Gastroesophageal sphincter (tissue), 4 donors: ENCODE results near the gene ST3GAL5. TPM values are rescaled to one million over a fixed set of nuclear protein-coding genes. Genes with fewer than 3 reads are reported as not detected.

Experiments used
- ATAC-seq: fragments of 150-250 bp; one replicate; pipeline ENCODE4 v1.9.1; 2016; ENCODE audit warnings: mild to moderate bottlenecking, moderate library complexity
- H3K27ac ChIP-seq, 4 donors: fragments of 200-600 bp; sonication (generic) in 3 of 4; 1 replicate in 3 of 4; 2 replicates in 1 of 4; pipeline ENCODE4 v1.5.1; 2016 to 2019
- H3K27me3 ChIP-seq: fragments of 200-600 bp; sonication (generic); one replicate; pipeline ENCODE4 v1.5.1; 2019
- H3K36me3 ChIP-seq, 2 donors: fragments of 200-600 bp; sonication (generic); one replicate each; pipeline ENCODE4 v1.5.1; 2019; ENCODE audit warnings: control low read depth in 1 of 2
- H3K4me1 ChIP-seq, 3 donors: fragments of 200-600 bp; sonication (generic); 1 replicate in 2 of 3; 2 replicates in 1 of 3; pipeline ENCODE4 v1.5.1; 2016 to 2019; ENCODE audit warnings: control low read depth in 2 of 3
- H3K4me3 ChIP-seq, 2 donors: fragments of 200-600 bp; sonication (generic); one replicate each; pipeline ENCODE4 v1.5.1; 2019; ENCODE audit warnings: mild to moderate bottlenecking in 1 of 2, moderate library complexity in 1 of 2
- H3K9me3 ChIP-seq, 3 donors: fragments of 200-600 bp; sonication (generic); one replicate each; pipeline ENCODE4 v1.5.1; 2017 to 2019; ENCODE audit warnings: control low read depth in 2 of 3
- CTCF ChIP-seq, 4 experiments: fragments of 200-600 bp in 2 of 4; fragments of 450-650 bp in 2 of 4; sonication (generic) in 1 of 4; IDR thresholded peaks; one replicate each; pipeline ENCODE4 v1.5.1; 2017 to 2019; ENCODE audit warnings: antibody characterized with exemption in 4 of 4, mild to moderate bottlenecking in 2 of 4, moderate library complexity in 2 of 4
- EP300 ChIP-seq: sonication (generic); formaldehyde crosslinking; IDR thresholded peaks from one replicate; pipeline ENCODE4 v1.6.1; 2017; ENCODE audit warnings: antibody characterized with exemption, mild to moderate bottlenecking
- POLR2A ChIP-seq, 2 donors: fragments of 450-650 bp; IDR thresholded peaks; one replicate each; pipeline ENCODE4 v1.6.1; 2017; ENCODE audit warnings: antibody characterized with exemption in 2 of 2, mild to moderate bottlenecking in 2 of 2, moderate library complexity in 1 of 2
- POLR2AphosphoS5 ChIP-seq: sonication (generic); formaldehyde crosslinking; IDR thresholded peaks from one replicate; pipeline ENCODE4 v1.6.1; 2017; ENCODE audit warnings: antibody characterized with exemption
- WGBS, 2 donors: methylation state at CpG; one replicate each; pipeline ENCODE4 v1.1.5; 2018; ENCODE audit warnings: low coverage in 1 of 2; 5-methylcytosine and 5-hydroxymethylcytosine counted together
- total RNA-seq, 4 donors: library from RNA; depleted of rRNA; stranded (reverse); fragments of >200 nt; gene quantifications; one replicate each; pipeline ENCODE4 v1.1.0, GENCODE V29; 2016

Gene ST3GAL5
- total RNA-seq, 4 donors from 2014 or later: 15.2 to 55.9 (median 22.7) TPM

GRCh38 chr2:85866165-85866659 lies 22.6 kb downstream of the ST3GAL5 start:
- Histone ChIP-seq H3K4me1 (peaks cover 0 to 17% (median 3%) of the 10 kb centered on the region in 3 donors), H3K27ac (no peak overlapping the region), H3K4me3 (no peak overlapping the region), H3K27me3 (no peaks in the 10 kb centered on the region), H3K36me3 (peaks cover 0 to 19% of the 10 kb centered on the region in 2 donors), H3K9me3 (no peaks in the 10 kb centered on the region)
- TF ChIP-seq POLR2AphosphoS5 (no peak), EP300 (no peak), CTCF (IDR thresholded peaks at IDR 0.05) (no peak), POLR2A (IDR thresholded peaks at IDR 0.05) (no peak)
- 87 to 96% methylated on average over 3 of the region's 3 CpGs for whole genome bisulfite sequencing, 2 donors
- ATAC-seq: no peak

GRCh38 chr2:85865539-85866164 lies 23.1 kb downstream of the ST3GAL5 start:
- no peak for ATAC-seq
- Histone ChIP-seq H3K27ac (no peak overlapping the region), H3K9me3 (no peaks in the 10 kb centered on the region), H3K27me3 (no peaks in the 10 kb centered on the region), H3K36me3 (peaks cover 0 to 22% of the 10 kb centered on the region in 2 donors), H3K4me1 (peaks cover 0 to 17% (median 3%) of the 10 kb centered on the region in 3 donors), H3K4me3 (no peak overlapping the region)
- WGBS, 2 donors: 47 to 66% methylated on average over 5 of the region's 6 CpGs
- no peak for TF ChIP-seq CTCF (IDR thresholded peaks at IDR 0.05)
- TF ChIP-seq POLR2AphosphoS5: peak; percentile 63

GRCh38 chr2:85864654-85865053 lies 24.1 kb downstream of the ST3GAL5 start:
- peaks cover 0 to 31% of the 10 kb centered on the region in 2 donors for H3K36me3 ChIP-seq
- H3K9me3 ChIP-seq: no peaks in the 10 kb centered on the region
- no peaks in the 10 kb centered on the region for H3K27me3 ChIP-seq
- WGBS, 2 donors: 94 to 100% methylated on average over 2 of the region's 2 CpGs
- no peak overlapping the region for H3K4me3 ChIP-seq
- TF ChIP-seq POLR2A (IDR thresholded peaks at IDR 0.05): no peak
- no peak for TF ChIP-seq POLR2AphosphoS5
- no peak for TF ChIP-seq CTCF (IDR thresholded peaks at IDR 0.05)
- no peak for TF ChIP-seq EP300
- no peak overlapping the region for H3K27ac ChIP-seq
- ATAC-seq: no peak
- H3K4me1 ChIP-seq: peaks cover 0 to 17% (median 3%) of the 10 kb centered on the region in 3 donors

- H3K4me1 ChIP-seq: peaks cover 0 to 17% (median 3%) of the 10 kb centered on the region in 3 donors
- WGBS, 2 donors: 96% methylated on average over 4 of the region's 5 CpGs; no CpG with 5 or more reads in 1 of the 2 donors
- ATAC-seq: no peak
- TF ChIP-seq EP300: no peak
- TF ChIP-seq POLR2A (IDR thresholded peaks at IDR 0.05): no peak
- no peak for TF ChIP-seq POLR2AphosphoS5
- TF ChIP-seq CTCF (IDR thresholded peaks at IDR 0.05): no peak
- H3K4me3 ChIP-seq: no peak overlapping the region
- H3K27me3 ChIP-seq: no peaks in the 10 kb centered on the region
- H3K27ac ChIP-seq: no peak overlapping the region
- H3K36me3 ChIP-seq: peaks cover 0 to 49% of the 10 kb centered on the region in 2 donors
- no peaks in the 10 kb centered on the region for H3K9me3 ChIP-seq
Measured at GRCh38 chr2:85862426-85862825, 26.4 kb downstream of the ST3GAL5 start.

GRCh38 chr2:85861650-85862049 lies 27.1 kb downstream of the ST3GAL5 start:
- Histone ChIP-seq H3K27ac (no peak overlapping the region), H3K4me1 (peaks cover 0 to 16% (median 3%) of the 10 kb centered on the region in 3 donors), H3K27me3 (no peaks in the 10 kb centered on the region), H3K4me3 (no peak overlapping the region), H3K9me3 (no peaks in the 10 kb centered on the region), H3K36me3 (peaks cover 0 to 53% of the 10 kb centered on the region in 2 donors)
- no peak for ATAC-seq
- no peak for TF ChIP-seq EP300
- TF ChIP-seq CTCF (IDR thresholded peaks at IDR 0.05): no peak
- no peak for TF ChIP-seq POLR2A (IDR thresholded peaks at IDR 0.05)
- no peak for TF ChIP-seq POLR2AphosphoS5
- 54 to 69% methylated on average over 5 of the region's 5 CpGs for WGBS, 2 donors
